COLO829 (cell line): ENCODE data around the gene CC2D2B.
"Not testable (repeated sequence)": the region's sequence is repeated elsewhere in the genome, so short reads cannot be mapped to it uniquely, and the experiment has no call there.

ENCODE experiments used
- DNase-seq: peaks from one replicate; pipeline ENCODE4 v3.0.0; 2012; ENCODE audit warnings: low spot score

Gene CC2D2B, protein sequence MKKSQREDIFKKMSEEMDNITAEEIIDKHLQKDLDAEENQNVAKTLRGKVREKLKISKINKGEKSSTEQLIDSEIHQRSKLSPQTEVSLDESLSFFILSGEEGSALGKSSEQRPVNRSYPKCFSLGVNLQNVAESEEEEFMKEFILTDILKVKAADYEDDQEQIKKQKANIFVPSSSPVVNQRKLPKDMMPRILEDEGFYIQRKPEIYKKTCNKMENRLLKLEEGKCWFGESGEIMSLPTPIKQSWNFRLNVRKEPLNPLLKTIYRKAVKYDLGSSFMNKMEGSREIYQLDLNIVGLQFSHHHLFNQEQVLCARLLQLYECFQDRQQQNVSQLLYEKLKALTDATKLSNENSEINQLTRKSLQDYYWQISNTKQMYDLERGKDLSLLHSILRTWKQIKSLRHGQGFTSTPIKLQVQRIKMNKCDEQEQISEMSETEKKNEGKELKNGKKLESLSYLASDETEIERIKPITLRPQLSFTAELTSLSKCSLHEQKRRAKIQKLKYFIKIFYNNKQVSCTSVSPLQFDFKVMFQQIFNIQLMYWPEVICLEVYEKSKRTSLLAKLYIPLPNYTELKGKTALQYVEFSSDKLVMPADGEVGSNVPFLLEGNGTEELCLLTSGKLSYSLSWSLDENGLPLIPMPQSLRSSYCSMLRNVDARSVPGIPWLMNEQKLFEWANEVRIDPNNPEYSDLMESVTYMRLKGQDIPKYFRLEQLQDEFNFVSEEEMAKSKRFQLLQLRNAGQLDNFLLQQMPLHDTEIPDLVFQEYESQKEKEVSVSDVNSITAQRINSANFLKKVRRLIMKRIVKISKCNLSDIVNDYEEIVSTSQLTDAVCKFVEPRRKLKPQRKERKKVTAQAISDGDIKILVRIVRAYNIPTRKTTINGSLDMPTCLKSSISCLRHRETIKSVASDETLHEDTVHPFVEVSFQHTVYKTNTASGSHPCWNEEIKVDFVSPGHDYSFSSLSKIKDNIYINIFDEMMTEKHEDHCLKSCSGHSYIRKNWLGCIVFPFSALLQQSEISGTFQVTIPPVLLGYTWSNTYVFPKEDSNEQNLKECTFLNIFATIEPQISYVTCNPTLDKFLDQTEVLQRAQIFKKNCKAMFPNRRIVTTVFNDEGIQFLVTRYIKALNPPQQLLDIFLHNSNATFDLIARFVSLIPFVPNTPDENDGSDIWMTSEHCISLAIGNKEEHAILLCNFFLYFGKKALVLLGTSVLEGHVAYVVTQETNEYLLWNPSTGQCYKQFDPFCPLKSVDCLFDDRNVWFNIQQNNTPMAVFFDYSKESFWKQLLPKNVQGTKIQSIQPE (N-terminal part only)

DNA sequence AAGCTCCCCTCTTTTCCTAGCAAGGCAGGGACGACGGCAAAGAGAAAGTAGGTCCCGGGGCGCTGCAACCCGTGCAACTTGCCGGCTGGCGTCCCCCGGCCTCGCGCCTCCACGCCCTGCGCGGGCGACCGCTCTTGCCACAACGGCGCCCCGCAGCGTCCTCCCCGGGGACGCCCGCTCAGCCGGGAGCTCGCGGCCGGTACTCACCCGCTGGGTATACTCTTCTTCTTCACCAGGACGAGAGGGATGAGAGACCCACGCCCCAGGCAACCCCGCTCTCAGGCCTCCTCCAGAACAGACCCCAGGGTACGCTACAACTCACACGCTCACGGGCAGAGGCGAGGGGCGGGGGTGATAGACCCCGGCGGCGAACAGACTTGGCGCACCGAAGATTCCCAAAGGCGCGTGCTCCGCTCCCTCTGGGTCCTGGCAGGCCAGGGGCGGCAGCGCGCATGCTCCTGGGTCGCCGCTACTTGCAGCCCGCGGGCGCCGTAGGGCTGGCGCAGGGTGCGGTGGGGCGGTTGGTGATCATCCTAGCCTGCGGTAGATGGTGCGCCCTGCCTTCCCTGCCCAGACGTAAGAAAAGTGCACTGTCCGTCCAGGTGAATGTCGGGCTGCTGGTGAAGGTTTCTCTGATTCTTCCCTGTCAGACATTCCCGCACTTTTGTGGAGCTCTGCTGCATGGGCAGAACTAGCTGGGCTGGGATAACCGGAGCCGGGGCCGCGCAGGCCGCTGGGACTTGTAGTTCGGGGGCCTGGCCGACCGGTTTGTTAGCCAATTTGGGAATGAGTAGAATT, at the start of gene CC2D2B:
Gene CC2D2B, plus strand, starts transcription at position 520 of the 798 bp plus-strand sequence. CDS start 3,349 bp downstream, outside the sequence.
- peak; percentile 59 for DNase-seq

DNA sequence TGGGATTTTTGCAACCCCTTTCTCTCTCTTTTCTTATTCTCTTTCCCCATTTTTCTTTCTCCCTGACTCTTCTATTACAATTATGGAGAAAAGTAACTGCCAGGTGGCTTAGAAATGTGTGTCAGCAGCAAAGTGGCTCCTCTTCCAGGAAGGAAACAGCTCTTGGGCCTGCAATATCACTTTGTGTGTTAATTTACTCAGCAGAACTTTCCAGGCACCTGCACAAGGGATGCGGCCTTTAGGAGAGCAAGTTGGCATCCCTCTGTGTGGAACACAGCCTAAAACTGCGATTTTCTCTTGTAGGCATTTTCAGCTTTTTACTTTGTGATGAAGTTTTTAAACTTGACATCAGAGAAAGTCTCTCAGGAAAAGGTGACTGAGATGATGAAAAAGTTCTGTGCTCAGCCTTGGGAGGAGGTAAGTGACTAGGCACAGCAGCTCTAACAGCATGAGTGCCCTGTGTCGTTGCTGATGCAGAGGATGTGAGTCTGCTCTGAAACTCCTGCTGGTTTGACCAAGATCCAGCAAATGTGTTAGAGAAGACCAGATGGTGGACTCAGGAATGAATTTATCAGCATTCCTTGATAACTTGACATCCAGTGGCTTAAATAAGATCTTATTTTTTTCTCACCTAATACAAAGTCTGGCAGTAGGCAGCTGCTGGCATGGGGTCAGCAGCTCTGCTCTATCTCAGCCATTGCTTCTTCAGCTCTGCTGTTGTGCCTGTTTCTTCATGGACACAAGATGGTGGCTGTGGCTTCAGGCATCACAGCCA, 47.4 kb upstream of the CC2D2B start:
- no peak for DNase-seq

DNA sequence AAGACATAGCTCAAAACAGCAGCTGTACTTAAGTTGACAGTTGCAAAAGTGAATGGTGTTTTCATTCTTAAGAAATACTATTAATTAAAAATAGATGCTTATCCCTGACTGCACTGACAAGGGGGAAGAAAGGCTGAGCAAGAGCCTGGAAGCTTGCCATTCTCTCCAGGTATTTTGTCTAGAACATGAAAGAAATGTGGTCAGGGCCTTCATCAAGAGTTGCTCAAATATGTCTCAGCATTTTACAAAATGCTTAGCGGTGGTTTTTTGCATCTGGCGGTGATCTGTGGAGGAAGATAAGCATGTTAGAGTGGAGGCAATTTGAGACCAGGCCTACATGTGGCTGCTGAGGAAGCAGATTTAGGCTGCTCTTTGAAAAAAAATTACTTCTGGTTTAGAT, 46.4 kb upstream of the CC2D2B start:
- no peak for DNase-seq

DNA sequence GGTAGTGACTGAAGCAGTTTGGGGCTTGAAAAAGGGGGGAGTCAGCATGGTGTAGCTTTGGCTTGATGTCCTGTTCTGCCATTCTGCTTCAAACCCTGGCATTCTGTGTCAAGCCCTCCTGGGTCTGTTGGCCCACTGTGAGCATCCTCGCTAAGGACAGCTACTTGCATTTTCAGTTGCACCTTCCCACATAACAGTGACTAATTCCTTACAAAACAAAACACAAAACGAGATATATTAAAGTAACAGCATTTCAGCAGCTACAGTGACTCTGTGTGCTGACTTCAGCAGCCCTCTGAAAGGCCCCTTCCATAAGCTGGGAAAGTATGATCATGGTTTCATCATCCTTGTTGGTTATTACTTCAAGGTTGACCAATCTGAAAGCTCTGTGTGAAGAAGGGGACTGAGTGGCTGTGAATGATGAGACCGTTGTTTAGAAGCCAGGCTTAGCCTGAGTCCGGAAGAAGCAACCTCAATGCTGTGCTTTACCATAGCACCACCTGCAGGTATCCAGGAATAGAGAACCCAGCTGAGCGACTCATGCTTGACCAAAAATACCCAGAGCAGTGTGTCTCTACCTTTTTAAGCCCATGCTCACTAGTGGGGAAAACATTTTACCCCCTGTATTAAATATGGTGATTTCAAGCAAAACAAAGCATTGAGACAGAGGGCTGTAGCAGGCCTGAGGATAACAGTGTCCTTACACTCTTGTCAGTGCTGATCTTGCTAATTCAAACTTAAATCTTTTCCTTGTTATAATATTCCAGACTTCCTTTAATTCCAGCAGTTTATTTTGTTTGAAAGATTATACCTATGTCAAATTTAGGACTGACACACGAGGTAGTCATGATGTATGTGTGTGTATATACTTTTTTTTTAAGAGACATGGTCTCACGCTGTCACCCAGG, 42.6 kb upstream of the CC2D2B start:
- DNase-seq: peak; percentile 38

DNA sequence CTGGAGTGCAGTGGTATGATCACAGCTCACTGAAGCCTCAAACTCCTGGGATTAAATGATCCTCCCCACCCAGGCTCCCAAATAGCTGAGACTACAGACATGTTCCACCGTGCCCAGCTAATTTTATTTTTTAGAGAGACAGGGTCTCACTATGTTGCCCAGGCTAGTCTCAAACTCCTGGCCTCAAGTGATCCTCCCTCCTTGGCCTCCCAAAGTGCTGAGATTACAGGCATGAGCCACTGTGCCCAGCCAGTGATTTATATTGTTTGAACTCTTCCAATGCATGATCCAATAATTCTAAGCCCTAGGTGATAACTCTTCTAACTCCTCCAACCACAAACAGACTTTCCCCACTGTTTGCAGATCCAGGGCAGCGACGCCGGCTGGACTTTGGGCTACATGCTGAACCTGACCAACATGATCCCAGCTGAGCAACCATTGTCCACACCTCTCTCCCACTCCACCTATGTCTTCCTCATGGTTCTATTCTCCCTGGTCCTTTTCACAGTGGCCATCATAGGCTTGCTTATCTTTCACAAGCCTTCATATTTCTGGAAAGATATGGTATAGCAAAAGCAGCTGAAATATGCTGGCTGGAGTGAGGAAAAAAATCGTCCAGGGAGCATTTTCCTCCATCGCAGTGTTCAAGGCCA, 41.8 kb upstream of the CC2D2B start:
- no peak for DNase-seq

DNA sequence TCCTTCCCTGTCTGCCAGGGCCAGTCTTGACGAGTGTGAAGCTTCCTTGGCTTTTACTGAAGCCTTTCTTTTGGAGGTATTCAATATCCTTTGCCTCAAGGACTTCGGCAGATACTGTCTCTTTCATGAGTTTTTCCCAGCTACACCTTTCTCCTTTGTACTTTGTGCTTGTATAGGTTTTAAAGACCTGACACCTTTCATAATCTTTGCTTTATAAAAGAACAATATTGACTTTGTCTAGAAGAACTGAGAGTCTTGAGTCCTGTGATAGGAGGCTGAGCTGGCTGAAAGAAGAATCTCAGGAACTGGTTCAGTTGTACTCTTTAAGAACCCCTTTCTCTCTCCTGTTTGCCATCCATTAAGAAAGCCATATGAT, 41.3 kb upstream of the CC2D2B start:
- DNase-seq: no peak

DNA sequence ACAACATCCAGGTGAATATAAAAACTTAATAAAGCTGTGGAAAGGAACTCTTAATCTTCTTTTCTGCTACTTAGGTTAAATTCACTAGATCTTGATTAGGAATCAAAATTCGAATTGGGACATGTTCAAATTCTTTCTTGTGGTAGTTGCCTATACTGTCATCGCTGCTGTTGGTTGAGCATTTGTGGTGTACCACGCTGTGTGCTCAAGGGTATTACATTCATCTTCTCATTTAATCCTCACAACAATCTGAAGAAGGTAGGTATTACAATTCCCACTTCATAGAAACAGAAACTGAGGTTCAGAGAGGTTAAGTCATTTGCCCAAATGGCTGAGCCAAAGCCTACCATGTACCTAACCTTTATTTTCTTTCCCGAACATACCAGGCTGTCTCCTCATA, 39.9 kb upstream of the CC2D2B start:
- DNase-seq: no peak

DNA sequence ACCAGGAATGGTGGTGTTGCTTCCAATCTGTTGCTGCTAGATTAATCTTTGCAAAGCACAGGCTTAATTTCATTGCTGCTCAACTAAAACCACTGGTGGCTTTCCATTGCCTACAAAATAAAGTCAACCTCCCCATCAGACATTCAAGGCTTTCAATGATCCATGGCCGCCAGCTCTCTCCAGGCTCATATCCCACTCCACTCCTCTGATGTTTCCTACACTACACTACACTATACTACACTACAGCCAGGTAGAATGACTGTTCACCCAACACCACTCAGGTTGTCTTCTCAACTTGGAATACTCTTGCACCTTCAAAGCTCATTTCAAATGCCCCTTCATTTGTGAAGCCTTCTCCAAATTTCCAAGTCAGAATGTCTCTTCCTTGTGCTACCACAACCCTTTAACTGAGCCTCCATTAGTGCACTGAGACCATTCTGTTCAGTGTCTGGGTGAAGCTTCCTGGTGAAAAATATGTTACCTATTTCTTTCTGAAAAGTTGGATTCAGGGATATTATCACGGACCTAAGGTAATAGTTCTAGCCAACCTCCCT, 35.5 kb upstream of the CC2D2B start:
- DNase-seq: no peak

DNA sequence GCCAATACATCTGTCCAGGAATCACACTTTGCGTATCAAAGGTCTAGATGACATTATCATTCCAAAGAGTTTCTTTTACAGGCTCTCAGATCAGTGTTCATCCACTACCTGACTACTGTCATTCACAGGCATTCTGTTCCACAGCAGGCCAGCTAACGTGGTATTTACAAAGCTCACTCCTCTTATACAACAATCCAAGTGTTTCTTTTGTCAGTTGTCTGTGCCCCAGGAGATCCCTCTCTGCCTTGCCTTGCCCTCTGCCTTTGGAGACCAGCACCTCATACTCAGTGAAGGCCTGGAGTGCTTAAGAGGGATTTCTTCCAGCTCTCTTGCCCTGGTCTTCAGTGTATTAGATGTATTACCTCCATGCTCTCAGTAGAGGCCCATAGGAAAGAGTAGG, 34.6 kb upstream of the CC2D2B start:
- DNase-seq: no peak

DNA sequence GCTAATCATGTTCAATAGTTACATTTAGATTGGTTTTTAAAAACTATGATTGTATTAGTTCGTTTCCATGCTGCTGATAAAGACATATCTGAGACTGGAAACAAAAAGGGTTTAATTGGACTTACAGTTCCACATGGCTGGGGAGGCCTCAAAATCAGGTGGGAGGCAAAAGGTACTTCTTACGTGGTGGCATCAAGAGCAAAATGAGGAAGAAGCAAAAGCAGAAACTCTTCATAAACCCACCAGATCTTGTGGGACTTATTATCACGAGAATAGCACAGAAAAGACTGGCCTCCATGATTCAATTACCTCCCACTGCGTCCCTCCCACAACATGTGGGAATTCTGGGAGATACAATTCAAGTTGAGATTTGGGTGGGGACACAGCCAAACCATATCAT, 34.1 kb upstream of the CC2D2B start:
- DNase-seq: no peak

DNA sequence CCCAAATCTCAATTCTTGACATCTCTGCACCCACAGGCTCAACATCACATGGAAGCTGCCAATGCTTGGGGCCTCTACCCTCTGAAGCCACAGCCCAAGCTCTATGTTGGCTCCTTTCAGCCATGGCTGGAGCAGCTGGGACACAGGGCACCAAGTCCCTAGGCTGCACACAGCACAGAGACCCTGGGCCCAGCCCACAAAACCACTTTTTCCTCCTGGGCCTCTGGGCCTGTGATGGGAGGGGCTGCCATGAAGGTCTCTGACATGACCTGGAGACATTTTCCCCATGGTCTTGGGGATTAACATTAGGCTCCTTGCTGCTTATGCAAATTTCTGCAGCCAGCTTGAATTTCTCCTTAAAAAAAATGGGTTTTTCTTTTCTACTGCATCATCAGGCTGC, 33.0 kb upstream of the CC2D2B start:
- not testable (repeated sequence) for DNase-seq

DNA sequence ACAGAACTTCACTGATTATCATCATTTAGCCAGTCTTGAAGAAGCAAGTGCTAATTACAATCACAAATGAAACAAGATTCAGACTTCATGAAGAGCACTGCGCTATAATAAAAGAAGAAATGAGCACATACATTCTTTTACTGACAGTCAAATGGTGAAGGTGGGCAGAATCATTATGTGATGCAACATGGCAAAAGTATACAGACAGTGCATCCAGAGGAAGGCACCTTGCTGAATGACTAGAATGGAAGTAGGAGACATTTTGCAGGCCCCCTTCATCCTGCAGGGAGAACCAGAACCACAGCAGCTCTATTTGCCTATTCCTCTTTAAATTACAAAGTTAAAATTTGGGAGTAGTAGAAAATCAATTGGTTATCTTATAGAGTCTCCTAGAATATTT, 31.0 kb upstream of the CC2D2B start:
- DNase-seq: no peak

DNA sequence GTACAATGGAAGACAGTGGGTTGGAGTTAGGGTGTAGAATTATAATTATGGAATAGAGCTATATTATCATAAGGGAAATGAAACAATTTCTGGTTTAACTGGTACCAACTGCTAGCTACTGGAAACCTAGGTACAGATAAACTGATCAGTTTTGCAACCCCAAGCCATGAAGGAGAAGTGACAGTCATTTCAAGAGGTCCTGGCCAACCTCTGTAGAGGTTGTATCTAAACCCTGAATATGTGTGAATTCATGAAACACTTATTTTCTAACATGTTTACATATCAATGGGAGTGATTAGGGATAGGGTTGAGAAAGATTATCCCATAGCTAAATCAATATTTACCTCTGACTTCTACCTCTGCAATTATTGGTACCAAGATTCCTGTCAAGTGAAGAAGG, 29.9 kb upstream of the CC2D2B start:
- no peak for DNase-seq

DNA sequence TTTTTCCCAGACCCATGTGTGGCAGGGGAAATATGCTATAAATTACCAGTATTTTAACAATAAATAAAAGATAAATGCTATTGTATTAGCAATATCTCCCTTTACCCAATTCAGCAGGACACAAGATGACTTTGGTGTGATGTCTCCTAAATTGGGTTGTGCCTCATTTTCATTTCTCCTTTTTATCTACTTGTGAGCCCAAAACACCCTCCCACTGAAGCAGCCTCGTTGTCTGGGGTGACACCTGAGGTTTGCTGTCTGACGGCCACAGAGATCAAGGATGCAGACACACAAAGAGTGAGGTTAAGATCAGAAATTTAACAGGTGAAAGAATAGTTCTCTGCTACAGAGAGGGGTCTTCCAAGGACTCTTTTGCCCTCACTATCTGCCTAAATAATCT, 27.1 kb upstream of the CC2D2B start:
- no peak for DNase-seq

DNA sequence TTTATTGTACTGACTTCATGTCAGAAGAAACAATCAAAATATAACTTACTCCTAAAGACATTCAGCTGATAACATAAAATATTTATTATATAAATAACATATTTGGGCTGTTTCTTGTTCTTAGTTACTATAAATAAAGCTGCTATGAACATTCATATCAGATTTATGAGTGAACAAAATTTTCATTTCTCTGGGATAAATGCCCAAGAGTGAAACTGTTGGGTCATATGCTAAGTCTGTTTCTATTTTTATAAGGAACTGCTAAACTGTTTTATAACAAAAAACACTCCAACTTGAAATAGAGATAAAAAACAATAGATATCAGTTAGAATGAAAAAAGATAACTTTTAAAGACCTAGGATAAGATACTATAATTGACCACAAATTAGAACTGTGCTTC, 26.5 kb upstream of the CC2D2B start:
- DNase-seq: no peak

DNA sequence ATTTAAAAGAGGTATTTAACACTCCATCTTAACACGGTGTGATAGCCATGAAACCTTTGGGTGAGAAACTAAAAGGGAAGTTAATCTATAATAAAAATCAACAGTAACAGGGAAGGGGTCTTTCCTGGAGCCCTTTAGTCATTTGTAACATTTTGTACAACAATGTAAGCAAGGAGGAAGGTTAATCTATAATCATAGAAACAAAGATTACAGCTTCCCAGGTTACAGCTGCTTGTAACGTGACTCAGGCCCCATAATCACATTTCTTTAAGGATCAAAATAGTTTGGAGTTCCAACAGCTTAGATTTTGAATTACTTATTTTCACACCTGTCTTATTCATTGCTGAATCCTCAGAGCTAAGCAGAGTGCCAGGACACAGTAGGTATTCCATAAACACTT, 17.9 kb upstream of the CC2D2B start:
- no peak for DNase-seq

DNA sequence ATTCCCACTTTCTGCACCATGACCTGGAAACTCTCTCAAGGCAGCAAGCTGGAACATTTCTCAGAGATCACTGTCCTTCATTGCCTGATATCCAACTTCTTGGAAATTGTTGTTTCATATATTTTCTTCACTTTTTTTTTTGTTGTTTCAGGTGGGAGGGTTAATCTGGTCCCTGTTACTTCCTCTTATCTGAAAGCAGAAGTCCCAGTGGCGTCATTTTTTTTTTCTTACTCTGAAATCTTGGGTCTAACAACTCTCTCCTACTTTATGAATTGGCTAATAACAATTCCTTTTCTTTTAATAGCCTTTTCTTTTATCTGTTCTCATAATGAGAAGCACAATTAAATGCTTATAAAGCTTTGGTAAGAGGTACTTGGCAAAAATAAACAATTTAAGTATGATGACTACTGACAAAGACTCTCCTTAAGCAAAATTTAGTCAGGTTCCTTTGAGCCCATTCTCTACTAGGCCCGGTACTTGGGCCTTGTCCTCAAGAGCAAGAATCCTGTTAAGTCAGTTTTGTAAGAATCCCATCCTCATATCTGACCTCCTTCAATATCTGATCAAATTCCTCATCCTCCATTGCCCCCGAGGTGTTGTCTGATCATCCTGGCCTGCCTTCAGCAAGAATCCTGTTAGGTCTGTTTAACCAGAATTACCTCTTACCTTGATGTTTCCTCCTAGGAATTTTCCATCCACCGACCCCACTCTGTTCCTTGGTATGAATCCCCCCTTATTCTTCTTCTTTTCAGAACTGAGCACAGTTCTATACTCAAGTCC, 11.5 kb upstream of the CC2D2B start:
- DNase-seq: no peak
